GM18873 (cell line): ENCODE data around the gene CALCA.
"Not testable (repeated sequence)": the region's sequence is repeated elsewhere in the genome, so short reads cannot be mapped to it uniquely, and the experiment has no call there.

Experiments used
- ATAC-seq: cut with Tn5 transposase; IDR thresholded peaks from one replicate; pipeline ENCODE4 v1.9.1; 2021; ENCODE audit warnings: mild to moderate bottlenecking, moderate library complexity, moderate number of reproducible peaks; ENCODE audit not compliant: unreplicated experiment, low FRiP score

Gene CALCA, protein sequence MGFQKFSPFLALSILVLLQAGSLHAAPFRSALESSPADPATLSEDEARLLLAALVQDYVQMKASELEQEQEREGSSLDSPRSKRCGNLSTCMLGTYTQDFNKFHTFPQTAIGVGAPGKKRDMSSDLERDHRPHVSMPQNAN

GRCh38 chr11:14971865-14972580 lies at the start of gene CALCA:
Gene CALCA (minus strand): TSS chr11:14972351. CDS start chr11:14971192, 1,159 bp downstream.
- no peak for ATAC-seq

DNA sequence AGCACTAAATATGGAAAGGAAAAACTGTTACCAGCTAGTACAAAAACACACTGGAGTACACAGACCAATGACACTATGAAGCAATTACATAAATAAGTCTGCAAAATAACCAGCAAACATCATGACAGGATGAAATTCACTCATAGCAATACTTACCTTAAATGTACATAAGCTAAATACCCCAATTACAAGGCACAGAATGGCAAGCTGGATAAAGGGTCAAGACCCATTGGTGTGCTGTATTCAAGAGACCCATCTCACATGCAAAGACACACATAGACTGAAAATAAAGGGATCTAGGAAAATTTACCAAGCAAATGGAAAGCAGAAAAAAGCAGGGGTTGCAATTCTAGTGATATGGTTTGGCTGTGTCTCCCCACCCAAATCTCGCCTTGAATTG lies 44.0 kb upstream of the CALCA start:
- no peak for ATAC-seq

DNA sequence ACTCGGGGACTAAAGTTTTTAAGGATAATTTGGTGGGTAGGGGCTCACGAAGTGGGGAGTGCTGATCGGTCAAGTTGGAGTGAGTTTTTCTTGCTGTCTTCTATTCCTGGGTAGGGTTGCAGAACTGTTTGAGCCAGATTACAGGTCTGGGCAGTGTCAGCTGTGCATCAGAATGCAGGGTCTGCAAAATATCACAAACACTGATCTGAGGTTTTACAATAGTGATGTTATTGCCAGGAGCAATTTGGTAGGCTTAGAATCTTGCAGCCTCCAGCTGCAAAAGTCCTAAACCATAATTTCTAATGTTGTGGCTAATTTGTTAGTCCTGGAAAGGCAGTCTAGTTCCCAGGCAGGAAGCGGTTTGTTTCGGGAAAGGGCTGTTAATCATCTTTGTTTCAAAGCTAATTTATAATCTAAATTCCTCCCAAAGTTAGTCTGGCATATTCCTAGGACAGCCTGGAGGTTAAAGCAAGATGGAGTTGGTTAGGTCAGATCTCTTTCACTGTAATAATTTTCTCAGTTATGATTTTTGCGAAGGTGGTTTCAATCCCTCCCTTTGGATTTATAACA lies 39.7 kb upstream of the CALCA start:
- no peak for ATAC-seq

GRCh38 chr11:15010865-15011264 lies 38.7 kb upstream of the CALCA start:
- ATAC-seq = no peak

GRCh38 chr11:15006139-15006759 lies 34.1 kb upstream of the CALCA start:
- no peak for ATAC-seq

DNA sequence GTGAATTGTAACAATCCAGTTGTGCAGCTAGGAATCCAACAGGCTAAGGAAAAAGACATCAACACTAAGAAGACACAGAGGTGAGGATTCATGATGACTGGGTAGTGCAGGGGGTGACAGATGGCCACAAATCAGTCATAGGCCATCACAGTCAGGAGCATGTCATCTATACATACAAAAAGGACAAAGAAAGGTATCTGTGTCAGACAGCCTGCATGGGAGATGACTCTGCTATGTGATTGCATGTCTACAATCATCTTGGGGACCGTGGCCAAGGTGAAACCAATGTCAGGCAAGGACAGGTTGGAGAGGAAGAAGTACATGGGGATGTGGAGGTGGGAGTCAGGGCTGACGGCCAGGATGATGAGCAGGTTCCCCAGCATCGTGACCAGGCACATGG lies 16.0 kb upstream of the CALCA start:
- not testable (repeated sequence) for ATAC-seq

DNA sequence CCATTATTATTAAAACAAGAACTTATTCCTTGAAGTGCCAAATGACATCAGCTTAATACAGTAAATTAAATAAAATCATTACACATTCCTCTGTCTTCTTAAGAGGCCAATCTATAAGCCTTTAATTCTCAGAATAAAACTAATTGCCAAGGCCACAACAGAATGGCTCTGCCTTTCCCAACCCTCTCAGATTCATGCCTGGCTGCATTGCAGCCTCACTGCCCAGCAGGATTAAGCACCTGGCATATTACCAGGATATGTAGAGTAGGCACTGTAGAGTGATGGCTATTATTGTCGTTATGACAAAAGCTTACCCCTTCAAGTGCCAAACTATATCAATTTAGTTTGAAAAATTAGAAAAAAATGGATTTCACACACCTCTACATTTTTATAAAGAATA lies 9.4 kb upstream of the CALCA start:
- no peak for ATAC-seq

GRCh38 chr11:14980854-14981253 lies 8.7 kb upstream of the CALCA start:
- no peak for ATAC-seq

GRCh38 chr11:14977101-14977880 lies 5.1 kb upstream of the CALCA start:
- ATAC-seq = no peak

GRCh38 chr11:14975252-14975587 lies 3.1 kb upstream of the CALCA start:
- ATAC-seq = no peak

GRCh38 chr11:14974515-14975251 lies 2.5 kb upstream of the CALCA start:
- peak; percentile 47 for ATAC-seq

DNA sequence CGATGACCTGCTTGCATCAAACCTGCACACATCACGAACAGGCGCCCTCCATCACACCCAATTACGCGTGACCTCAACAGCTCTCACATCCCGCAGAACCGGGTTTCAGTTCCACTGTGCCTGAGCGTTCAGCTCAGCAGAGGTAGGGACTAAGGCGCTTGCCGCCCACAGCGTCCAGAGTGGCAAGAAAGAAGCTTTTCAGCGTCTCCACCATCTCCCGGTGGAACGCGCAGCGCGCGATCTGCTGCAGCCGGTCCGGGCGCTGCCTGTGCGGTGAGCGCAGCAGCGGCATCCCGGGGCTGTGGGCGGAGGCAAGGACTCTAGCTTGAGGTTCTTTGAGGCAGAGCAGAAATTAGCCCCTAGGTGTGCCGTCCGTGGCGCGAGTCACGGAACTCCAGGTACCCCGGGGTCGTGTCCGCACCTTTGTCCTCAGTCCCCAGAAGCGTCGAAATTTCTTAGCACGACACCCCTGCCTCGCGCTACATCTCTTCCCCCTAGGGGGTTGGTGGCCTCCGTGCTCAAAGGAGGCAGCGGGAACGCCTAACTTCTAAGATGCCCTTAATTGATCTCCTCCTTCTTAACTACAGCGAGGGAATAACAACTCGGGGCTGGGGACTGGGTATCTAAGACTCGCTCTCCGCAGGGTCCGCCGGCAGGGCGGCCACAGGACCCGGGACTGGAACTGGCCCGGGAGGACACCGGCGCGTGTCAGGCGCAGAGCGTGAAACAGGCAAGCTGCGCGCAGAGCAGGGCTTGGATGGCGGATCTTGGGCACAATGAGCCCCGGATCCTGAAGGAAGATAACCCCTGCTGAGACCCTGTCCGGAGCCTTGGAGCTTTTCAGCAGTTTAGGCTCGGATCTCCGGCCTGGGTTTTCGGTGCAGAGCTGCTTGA lies 1.7 kb upstream of the CALCA start:
- ATAC-seq = no peak

DNA sequence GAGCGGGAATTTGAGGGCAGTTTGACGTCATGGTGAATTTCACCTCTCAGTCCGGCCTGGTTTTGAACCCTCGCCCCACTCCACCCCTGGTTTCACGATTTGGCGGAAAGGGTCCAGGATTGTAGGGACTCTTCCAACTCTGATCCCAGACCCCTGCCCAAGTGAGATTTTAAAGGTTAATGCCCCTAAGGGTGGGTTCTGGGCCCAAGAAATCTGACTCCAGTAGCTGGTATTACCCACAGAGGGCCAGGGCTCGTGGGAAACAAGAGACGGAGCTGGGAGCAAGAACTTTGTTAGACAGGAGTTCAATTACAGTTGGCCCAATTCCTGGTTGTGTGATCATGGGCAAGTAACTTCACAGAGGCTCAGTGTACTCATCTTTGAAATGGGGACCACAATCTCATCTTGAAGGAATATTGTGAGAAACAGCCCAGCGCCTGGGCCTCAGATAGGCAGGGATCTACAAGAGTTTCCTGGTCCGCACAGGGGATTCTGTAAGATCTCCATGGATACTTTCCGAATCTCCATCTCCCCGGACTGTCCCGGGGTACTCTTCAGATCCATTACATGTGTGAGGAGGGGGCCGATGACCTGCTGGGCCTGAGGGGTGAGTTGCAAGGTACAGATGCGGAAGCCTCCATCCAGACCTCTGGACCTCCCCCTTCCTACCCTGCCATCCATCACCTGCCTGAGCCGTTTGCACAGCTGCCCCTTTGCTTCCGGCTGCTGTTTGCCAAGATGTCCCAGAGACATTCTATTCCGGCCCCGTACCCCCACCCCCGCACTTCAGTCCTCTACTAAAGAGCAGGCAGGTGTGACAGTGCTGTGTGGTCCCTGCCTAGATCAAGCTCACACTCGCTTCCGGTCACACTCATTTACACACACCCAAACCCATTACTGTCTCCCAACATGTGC lies 687 bp upstream of the CALCA start:
- ATAC-seq = no peak

DNA sequence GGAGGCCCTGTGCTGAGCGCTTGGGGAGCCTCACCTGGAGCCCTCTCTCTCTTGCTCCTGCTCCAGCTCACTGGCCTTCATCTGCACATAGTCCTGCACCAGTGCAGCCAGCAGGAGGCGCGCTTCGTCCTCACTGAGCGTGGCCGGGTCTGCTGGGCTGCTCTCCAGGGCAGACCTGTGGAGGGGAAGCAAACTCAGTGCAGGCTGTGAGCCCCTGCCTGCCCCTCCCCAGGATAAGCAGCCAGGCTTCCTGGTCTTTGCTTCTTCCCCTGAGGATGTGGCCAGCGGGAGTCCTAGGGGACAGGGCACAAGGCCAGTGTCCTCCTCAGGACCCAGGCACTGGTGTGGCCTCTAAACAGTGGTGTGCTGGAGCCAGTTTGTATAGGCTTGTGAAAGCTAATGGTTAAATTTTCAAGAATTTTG lies 2.2 kb downstream of the CALCA start:
- ATAC-seq = no peak

GRCh38 chr11:14967581-14968243 lies 4.4 kb downstream of the CALCA start:
- ATAC-seq = no peak

DNA sequence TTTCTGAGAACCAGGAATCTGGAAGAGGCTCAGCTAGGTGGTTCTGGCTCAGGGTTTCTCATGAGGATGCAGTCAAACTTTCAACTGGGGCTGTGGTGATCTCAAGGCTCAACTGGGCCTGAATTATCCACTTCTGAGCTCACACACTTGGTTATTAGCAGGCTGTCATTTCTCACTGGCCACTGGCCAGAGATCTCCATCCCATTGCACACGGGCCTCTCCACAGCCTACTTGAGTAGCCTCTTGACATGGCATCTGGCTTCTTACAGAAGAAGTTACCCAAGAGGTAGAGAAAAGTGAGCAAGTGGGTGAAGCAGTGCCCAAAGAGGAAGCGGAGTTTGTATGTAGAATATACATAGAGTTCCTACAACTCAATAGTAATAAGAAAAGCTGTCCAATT lies 16.0 kb downstream of the CALCA start:
- ATAC-seq = no peak

DNA sequence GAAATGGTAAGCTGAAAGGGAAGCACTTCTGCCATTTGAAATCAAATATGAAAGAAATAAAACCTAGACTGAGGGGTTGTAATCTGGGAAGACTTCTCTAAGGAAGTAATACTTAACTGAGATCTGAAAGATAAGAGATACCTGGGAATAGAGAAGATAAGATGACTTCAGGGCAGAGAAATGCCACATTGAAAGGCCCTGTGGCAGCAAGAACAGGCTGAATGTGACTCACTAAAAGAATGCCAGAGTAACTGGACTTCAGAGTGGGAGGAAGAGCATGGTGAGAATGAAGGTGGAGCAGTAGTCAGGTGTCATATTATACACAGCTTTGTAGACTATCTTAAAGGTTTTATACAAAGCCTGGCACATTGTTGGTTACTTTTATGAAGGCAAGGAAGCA lies 17.6 kb downstream of the CALCA start:
- ATAC-seq = no peak

DNA sequence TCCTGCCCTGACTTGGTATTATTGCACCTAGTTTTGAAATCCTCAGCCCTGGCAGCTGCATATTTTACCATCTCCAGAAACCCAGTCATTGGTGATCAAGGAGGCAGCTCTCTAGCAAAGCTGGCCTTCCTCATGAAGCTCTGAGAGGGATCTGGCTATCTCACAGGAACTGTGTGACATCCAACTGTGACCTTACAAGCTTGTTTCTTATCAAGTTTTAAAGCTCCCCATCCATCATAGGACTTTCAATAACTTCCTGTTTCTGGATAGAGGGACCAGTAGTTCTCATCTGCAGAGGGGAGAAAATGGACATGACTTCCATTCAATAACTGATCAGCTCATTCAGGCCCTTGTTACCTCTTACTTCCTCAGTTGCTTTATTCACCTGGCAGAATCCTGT lies 18.2 kb downstream of the CALCA start:
- no peak for ATAC-seq
